SK-N-SH (cell line): ENCODE results near the gene CHCHD6. TPM values are rescaled to one million over a fixed set of nuclear protein-coding genes. Genes with fewer than 3 reads are reported as not detected.

Experiments
- CTCF ChIA-PET: fragments of 300-600, 350-600 bp; formaldehyde crosslinking; extraction: SDS; loops from one replicate; lab custom pipeline; 2021; lab: Yijun Ruan, JAX
- POLR2A ChIA-PET: fragments of 350-600 bp; sonication (Branson Sonifier 250); formaldehyde crosslinking; extraction: SDS; loops from one replicate; lab custom pipeline; 2020; ENCODE audit warnings: antibody characterized with exemption, inconsistent platforms; lab: Yijun Ruan, JAX
- DNase-seq: peaks from one replicate; pipeline ENCODE4 v3.0.0; 2012
- H2AFZ ChIP-seq: fragments of 200-600 bp; sonication (generic); 2 replicates; pipeline ENCODE4 v1.8.1; 2016; ENCODE audit warnings: antibody characterized with exemption, mild to moderate bottlenecking, low read depth
- H3F3A ChIP-seq: fragments of 200-600 bp; sonication (generic); replicated peaks from 2 replicates; pipeline ENCODE3; 2016; ENCODE audit warnings: antibody characterized with exemption, mild to moderate bottlenecking; ENCODE audit not compliant: insufficient read depth
- H3K27ac ChIP-seq, 2 experiments: fragments of 200-500 bp in 1 of 2; fragments of 200-600 bp in 1 of 2; sonication (Bioruptor generic) in 1 of 2; sonication (generic), shearing (Covaris generic) in 1 of 2; 2 replicates each; pipeline versions ENCODE4 v1.5.1 to v1.6.1; 2014 to 2016; ENCODE audit warnings: low read depth in 2 of 2, inconsistent platforms in 1 of 2, low read length in 1 of 2, mild to moderate bottlenecking in 1 of 2, mixed read lengths in 1 of 2
- H3K27me3 ChIP-seq: fragments of 200-600 bp; sonication (generic), shearing (Covaris generic); 2 replicates; pipeline ENCODE4 v1.6.1; 2016; ENCODE audit warnings: mixed run types; ENCODE audit not compliant: insufficient read depth
- H3K36me3 ChIP-seq, 2 experiments: fragments of 200-500 bp in 1 of 2; fragments of 200-600 bp in 1 of 2; sonication (Bioruptor generic) in 1 of 2; sonication (generic) in 1 of 2; replicated peaks in 1 of 2; 2 replicates each; pipeline versions ENCODE3 to v1.5.1; 2014 to 2016; ENCODE audit warnings: low read length in 1 of 2, mild to moderate bottlenecking in 1 of 2; ENCODE audit not compliant: insufficient read depth in 2 of 2, control insufficient read depth in 1 of 2
- H3K4me1 ChIP-seq, 2 experiments: fragments of 200-500 bp in 1 of 2; fragments of 200-600 bp in 1 of 2; sonication (Bioruptor generic) in 1 of 2; sonication (generic), shearing (Covaris generic) in 1 of 2; 2 replicates each; pipeline versions ENCODE4 v1.5.1 to v1.6.1; 2014 to 2016; ENCODE audit warnings: low read depth in 1 of 2, low read length in 1 of 2, mixed run types in 1 of 2; ENCODE audit not compliant: insufficient read depth in 2 of 2, control insufficient read depth in 1 of 2
- H3K4me2 ChIP-seq: fragments of 200-600 bp; sonication (generic), shearing (Covaris generic); 2 replicates; pipeline ENCODE4 v1.6.1; 2017; ENCODE audit warnings: mixed run types
- H3K4me3 ChIP-seq, 2 experiments: fragments of 200-500 bp in 1 of 2; fragments of 200-600 bp in 1 of 2; sonication (Bioruptor generic) in 1 of 2; sonication (generic), shearing (Covaris generic) in 1 of 2; 2 replicates each; pipeline versions ENCODE4 v1.5.1 to v1.8.1; 2014 to 2016; ENCODE audit warnings: low read depth in 2 of 2, inconsistent platforms in 1 of 2, low read length in 1 of 2, mild to moderate bottlenecking in 1 of 2, mixed read lengths in 1 of 2, moderate library complexity in 1 of 2
- H3K79me2 ChIP-seq: fragments of 200-600 bp; sonication (generic); 2 replicates; pipeline ENCODE4 v1.8.1; 2017; ENCODE audit warnings: mild to moderate bottlenecking; ENCODE audit not compliant: insufficient read depth
- H3K9ac ChIP-seq: fragments of 200-600 bp; sonication (generic); 2 replicates; pipeline ENCODE4 v1.6.1; 2017; ENCODE audit warnings: mixed run types
- H3K9me2 ChIP-seq: fragments of 200-600 bp; sonication (generic); 2 replicates; pipeline ENCODE4 v1.6.1; 2017; ENCODE audit warnings: mixed run types
- H3K9me3 ChIP-seq: fragments of 200-600 bp; sonication (generic); 2 replicates; pipeline ENCODE4 v1.6.1; 2017; ENCODE audit warnings: mixed run types, mild to moderate bottlenecking, moderate library complexity
- H4K20me1 ChIP-seq: fragments of 200-600 bp; sonication (generic); 2 replicates; pipeline ENCODE4 v1.6.1; 2017; ENCODE audit warnings: mild to moderate bottlenecking, mixed run types; ENCODE audit not compliant: insufficient read depth
- CHD2 ChIP-seq: fragments of 150-350 bp; IDR thresholded peaks from 2 replicates; pipeline ENCODE4 v1.6.1; 2018; ENCODE audit warnings: low read length; ENCODE audit not compliant: partially characterized antibody
- ELF1 ChIP-seq: IDR thresholded peaks from 2 replicates; pipeline ENCODE4 v1.4.0; 2012
- EZH2phosphoT487 ChIP-seq: fragments of 200-600 bp; sonication (generic); IDR thresholded peaks from 2 replicates; pipeline ENCODE4 v1.6.1; 2017; ENCODE audit warnings: low read depth, mixed run types, mild to moderate bottlenecking, antibody characterized with exemption, moderate library complexity, borderline replicate concordance
- FOXJ3 ChIP-seq: sonication (generic); formaldehyde crosslinking; IDR thresholded peaks from 2 replicates; pipeline ENCODE4 v1.5.1; 2020; ENCODE audit warnings: mild to moderate bottlenecking, missing genetic modification reagents
- FOXM1 ChIP-seq: IDR thresholded peaks from 2 replicates; pipeline ENCODE4 v1.4.0; 2012; ENCODE audit warnings: low read depth, mild to moderate bottlenecking
- JUND ChIP-seq: IDR thresholded peaks from 2 replicates; pipeline ENCODE4 v1.4.0; 2012
- MEF2A ChIP-seq: IDR thresholded peaks from 2 replicates; pipeline ENCODE4 v1.4.0; 2012; ENCODE audit warnings: low read depth, borderline replicate concordance
- MXI1 ChIP-seq: IDR thresholded peaks from 2 replicates; pipeline ENCODE4 v1.6.1; 2012; ENCODE audit warnings: mild to moderate bottlenecking, low read depth, low read length, improper control_type of control experiment
- SIN3A ChIP-seq: IDR thresholded peaks from 2 replicates; pipeline ENCODE4 v1.6.1; 2012; ENCODE audit warnings: low read depth, mild to moderate bottlenecking, low read length, moderate library complexity, borderline replicate concordance
- SMC3 ChIP-seq: IDR thresholded peaks from 2 replicates; pipeline ENCODE4 v1.6.1; 2012; ENCODE audit warnings: low read depth, low read length, improper control_type of control experiment
- TAF1 ChIP-seq: IDR thresholded peaks from 2 replicates; pipeline ENCODE4 v1.6.1; 2012; ENCODE audit warnings: low read depth, mild to moderate bottlenecking, low read length, moderate library complexity, borderline replicate concordance
- TCF12 ChIP-seq: IDR thresholded peaks from 2 replicates; pipeline ENCODE4 v1.4.0; 2012
- TEAD4 ChIP-seq: IDR thresholded peaks from 2 replicates; pipeline ENCODE4 v1.4.0; 2012; ENCODE audit warnings: mild to moderate bottlenecking, borderline replicate concordance; ENCODE audit not compliant: insufficient read depth
- WGBS: methylation state at CpG from one replicate; pipeline ENCODE4 v1.1.6; 2017; ENCODE audit warnings: low lambda C conversion rate; 5-methylcytosine and 5-hydroxymethylcytosine counted together
- polyA plus RNA-seq, 3 experiments: library from polyadenylated mRNA; depleted of rRNA; stranded (reverse); fragments of >200 nt; gene quantifications; 2 replicates each; pipeline ENCODE4 v1.2.3, GENCODE V29; 2012
- TF ChIP-seq, protein P1 (sequence below): IDR thresholded peaks from 2 replicates; pipeline ENCODE4 v1.4.0; 2012; ENCODE audit warnings: low read depth
- TF ChIP-seq, protein P2 (sequence below): fragments of 150-350 bp; IDR thresholded peaks from 2 replicates; pipeline ENCODE4 v1.6.1; 2016; ENCODE audit warnings: mild to moderate bottlenecking, low read depth, low read length
- TF ChIP-seq, protein P3 (sequence below): IDR thresholded peaks from 2 replicates; pipeline ENCODE4 v1.6.1; 2012; ENCODE audit warnings: mild to moderate bottlenecking, low read depth, low read length, moderate library complexity
- TF ChIP-seq, protein P4 (sequence below): IDR thresholded peaks from 2 replicates; pipeline ENCODE4; 2012
- TF ChIP-seq, protein P5 (sequence below): fragments of 200-600 bp; sonication (generic); IDR thresholded peaks from 2 replicates; pipeline ENCODE4 v1.6.1; 2017; ENCODE audit warnings: antibody characterized with exemption, mild to moderate bottlenecking, moderate library complexity
- TF ChIP-seq, protein P6 (sequence below): IDR thresholded peaks from 2 replicates; pipeline ENCODE4 v1.4.0; 2012; ENCODE audit warnings: low read depth, borderline replicate concordance
- TF ChIP-seq, protein P7 (sequence below): fragments of 150-350 bp; IDR thresholded peaks from 2 replicates; pipeline ENCODE4 v1.6.1; 2017; ENCODE audit warnings: antibody characterized with exemption, low read length, low read depth, borderline replicate concordance

The CHCHD6 gene
- polyA plus RNA-seq, 1 of the 3 experiments (the other 2 are of a cell fraction), result 42.5 TPM

DNA sequence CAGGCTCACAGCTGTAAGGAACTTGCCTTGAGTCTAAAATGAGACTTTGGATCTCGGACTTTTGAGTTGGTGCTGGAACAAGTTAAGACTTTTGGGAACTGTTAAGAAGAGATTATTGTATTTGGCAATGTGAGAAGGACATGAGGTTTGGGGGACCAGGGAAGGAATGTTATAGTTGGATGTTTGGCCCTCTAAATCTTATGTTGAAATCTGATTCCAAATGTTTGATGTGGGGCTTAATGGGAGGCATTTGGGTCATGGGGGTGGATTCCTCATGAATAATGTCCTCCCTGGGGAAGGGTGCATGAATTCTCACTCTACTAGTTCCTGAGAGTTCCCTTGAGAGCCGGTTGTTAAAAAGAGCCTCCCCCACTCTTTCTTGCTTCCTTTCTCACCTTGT lies 18.5 kb upstream of the CHCHD6 start (continued):
- no peak for TF ChIP-seq EZH2phosphoT487

DNA sequence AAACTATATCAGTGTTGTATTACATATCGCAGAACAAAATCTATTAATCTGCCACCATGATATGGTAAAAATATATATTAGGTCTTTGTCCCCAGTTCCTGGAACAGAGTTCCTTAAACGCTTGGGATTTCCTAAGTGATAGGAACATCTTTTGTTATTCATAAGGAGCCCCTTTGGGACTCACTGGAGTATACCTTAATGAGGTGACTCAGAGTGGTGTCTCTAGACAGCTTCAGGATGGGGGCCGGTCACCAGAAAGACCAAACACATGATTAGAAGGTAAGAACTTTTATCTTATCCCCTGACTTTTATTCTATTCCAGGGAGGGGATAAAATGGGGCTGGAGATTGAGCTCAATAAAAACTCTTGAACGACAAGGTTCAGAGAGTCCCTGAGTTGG lies 12.3 kb upstream of the CHCHD6 start:
- no peak for TF ChIP-seq MEF2A
- TF ChIP-seq TCF12, result no peak
- TF ChIP-seq FOXM1, result no peak
- TF ChIP-seq ELF1, result no peak
- TF ChIP-seq, protein P1, sequence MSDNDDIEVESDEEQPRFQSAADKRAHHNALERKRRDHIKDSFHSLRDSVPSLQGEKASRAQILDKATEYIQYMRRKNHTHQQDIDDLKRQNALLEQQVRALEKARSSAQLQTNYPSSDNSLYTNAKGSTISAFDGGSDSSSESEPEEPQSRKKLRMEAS, result no peak
- TF ChIP-seq, protein P2, sequence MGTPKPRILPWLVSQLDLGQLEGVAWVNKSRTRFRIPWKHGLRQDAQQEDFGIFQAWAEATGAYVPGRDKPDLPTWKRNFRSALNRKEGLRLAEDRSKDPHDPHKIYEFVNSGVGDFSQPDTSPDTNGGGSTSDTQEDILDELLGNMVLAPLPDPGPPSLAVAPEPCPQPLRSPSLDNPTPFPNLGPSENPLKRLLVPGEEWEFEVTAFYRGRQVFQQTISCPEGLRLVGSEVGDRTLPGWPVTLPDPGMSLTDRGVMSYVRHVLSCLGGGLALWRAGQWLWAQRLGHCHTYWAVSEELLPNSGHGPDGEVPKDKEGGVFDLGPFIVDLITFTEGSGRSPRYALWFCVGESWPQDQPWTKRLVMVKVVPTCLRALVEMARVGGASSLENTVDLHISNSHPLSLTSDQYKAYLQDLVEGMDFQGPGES, result no peak
- TF ChIP-seq, protein P3, sequence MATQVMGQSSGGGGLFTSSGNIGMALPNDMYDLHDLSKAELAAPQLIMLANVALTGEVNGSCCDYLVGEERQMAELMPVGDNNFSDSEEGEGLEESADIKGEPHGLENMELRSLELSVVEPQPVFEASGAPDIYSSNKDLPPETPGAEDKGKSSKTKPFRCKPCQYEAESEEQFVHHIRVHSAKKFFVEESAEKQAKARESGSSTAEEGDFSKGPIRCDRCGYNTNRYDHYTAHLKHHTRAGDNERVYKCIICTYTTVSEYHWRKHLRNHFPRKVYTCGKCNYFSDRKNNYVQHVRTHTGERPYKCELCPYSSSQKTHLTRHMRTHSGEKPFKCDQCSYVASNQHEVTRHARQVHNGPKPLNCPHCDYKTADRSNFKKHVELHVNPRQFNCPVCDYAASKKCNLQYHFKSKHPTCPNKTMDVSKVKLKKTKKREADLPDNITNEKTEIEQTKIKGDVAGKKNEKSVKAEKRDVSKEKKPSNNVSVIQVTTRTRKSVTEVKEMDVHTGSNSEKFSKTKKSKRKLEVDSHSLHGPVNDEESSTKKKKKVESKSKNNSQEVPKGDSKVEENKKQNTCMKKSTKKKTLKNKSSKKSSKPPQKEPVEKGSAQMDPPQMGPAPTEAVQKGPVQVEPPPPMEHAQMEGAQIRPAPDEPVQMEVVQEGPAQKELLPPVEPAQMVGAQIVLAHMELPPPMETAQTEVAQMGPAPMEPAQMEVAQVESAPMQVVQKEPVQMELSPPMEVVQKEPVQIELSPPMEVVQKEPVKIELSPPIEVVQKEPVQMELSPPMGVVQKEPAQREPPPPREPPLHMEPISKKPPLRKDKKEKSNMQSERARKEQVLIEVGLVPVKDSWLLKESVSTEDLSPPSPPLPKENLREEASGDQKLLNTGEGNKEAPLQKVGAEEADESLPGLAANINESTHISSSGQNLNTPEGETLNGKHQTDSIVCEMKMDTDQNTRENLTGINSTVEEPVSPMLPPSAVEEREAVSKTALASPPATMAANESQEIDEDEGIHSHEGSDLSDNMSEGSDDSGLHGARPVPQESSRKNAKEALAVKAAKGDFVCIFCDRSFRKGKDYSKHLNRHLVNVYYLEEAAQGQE, result no peak
- TF ChIP-seq SIN3A, result no peak
- TF ChIP-seq MXI1, result no peak
- no peak for TF ChIP-seq CHD2
- TF ChIP-seq TAF1, result no peak
- TF ChIP-seq, protein P4, sequence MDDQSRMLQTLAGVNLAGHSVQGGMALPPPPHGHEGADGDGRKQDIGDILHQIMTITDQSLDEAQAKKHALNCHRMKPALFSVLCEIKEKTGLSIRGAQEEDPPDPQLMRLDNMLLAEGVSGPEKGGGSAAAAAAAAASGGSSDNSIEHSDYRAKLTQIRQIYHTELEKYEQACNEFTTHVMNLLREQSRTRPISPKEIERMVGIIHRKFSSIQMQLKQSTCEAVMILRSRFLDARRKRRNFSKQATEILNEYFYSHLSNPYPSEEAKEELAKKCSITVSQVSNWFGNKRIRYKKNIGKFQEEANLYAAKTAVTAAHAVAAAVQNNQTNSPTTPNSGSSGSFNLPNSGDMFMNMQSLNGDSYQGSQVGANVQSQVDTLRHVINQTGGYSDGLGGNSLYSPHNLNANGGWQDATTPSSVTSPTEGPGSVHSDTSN, result no peak
- TF ChIP-seq SMC3, result no peak
- TF ChIP-seq FOXJ3 (CRISPR knock-in tag), result no peak
- TF ChIP-seq, protein P5, sequence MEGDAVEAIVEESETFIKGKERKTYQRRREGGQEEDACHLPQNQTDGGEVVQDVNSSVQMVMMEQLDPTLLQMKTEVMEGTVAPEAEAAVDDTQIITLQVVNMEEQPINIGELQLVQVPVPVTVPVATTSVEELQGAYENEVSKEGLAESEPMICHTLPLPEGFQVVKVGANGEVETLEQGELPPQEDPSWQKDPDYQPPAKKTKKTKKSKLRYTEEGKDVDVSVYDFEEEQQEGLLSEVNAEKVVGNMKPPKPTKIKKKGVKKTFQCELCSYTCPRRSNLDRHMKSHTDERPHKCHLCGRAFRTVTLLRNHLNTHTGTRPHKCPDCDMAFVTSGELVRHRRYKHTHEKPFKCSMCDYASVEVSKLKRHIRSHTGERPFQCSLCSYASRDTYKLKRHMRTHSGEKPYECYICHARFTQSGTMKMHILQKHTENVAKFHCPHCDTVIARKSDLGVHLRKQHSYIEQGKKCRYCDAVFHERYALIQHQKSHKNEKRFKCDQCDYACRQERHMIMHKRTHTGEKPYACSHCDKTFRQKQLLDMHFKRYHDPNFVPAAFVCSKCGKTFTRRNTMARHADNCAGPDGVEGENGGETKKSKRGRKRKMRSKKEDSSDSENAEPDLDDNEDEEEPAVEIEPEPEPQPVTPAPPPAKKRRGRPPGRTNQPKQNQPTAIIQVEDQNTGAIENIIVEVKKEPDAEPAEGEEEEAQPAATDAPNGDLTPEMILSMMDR, result no peak
- no peak for TF ChIP-seq JUND
- no peak for TF ChIP-seq EZH2phosphoT487
- TF ChIP-seq, protein P6, sequence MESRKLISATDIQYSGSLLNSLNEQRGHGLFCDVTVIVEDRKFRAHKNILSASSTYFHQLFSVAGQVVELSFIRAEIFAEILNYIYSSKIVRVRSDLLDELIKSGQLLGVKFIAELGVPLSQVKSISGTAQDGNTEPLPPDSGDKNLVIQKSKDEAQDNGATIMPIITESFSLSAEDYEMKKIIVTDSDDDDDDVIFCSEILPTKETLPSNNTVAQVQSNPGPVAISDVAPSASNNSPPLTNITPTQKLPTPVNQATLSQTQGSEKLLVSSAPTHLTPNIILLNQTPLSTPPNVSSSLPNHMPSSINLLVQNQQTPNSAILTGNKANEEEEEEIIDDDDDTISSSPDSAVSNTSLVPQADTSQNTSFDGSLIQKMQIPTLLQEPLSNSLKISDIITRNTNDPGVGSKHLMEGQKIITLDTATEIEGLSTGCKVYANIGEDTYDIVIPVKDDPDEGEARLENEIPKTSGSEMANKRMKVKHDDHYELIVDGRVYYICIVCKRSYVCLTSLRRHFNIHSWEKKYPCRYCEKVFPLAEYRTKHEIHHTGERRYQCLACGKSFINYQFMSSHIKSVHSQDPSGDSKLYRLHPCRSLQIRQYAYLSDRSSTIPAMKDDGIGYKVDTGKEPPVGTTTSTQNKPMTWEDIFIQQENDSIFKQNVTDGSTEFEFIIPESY, result no peak
- no peak for TF ChIP-seq TEAD4
- TF ChIP-seq, protein P7, sequence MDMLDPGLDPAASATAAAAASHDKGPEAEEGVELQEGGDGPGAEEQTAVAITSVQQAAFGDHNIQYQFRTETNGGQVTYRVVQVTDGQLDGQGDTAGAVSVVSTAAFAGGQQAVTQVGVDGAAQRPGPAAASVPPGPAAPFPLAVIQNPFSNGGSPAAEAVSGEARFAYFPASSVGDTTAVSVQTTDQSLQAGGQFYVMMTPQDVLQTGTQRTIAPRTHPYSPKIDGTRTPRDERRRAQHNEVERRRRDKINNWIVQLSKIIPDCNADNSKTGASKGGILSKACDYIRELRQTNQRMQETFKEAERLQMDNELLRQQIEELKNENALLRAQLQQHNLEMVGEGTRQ, result no peak
- no peaks in the 10 kb centered on the region for H3K9me3 ChIP-seq
- ChIA-PET CTCF (interaction anchor here (0.6 to 1.2 kb wide), 3 partner anchors 12 to 494 kb away, joined by 3 to 5 read pairs (median 3); partner anchors contain the start of gene CHCHD6), POLR2A (no interaction called here)
- no peak overlapping the region for H3K27ac ChIP-seq
- H3K27me3 ChIP-seq, result no peaks in the 10 kb centered on the region
- no peaks in the 10 kb centered on the region for H4K20me1 ChIP-seq
- H3K36me3 ChIP-seq, result no peaks in the 10 kb centered on the region
- no peak overlapping the region for H3K4me3 ChIP-seq
- H3K9me2 ChIP-seq, result no peaks in the 10 kb centered on the region
- H3F3A ChIP-seq, result no peaks in the 10 kb centered on the region
- DNase-seq, result no peak
- no peak overlapping the region for H2AFZ ChIP-seq
- no peaks in the 10 kb centered on the region for H3K4me1 ChIP-seq
- no peak overlapping the region for H3K9ac ChIP-seq
- no peak overlapping the region for H3K4me2 ChIP-seq
- H3K79me2 ChIP-seq, result no peaks in the 10 kb centered on the region
- 80% methylated on average over 4 of the region's 4 CpGs for WGBS
